Mesenchymal stem cell (in vitro differentiated cells and primary cell): ENCODE data around the gene RAE1.

ENCODE experiments used
- DNase-seq: peaks from one replicate; pipeline ENCODE4 v3.0.0-alpha.2; 2013
- H2AFZ ChIP-seq: one replicate; pipeline ENCODE4 v1.6.1; 2013; ENCODE audit warnings: low read depth, mild to moderate bottlenecking, control low read depth, inconsistent platforms, low read length, moderate library complexity
- H2AK5ac ChIP-seq: 2 replicates; pipeline ENCODE4 v1.6.1; 2013; ENCODE audit warnings: low read length, moderate library complexity, mild to moderate bottlenecking, inconsistent platforms; ENCODE audit not compliant: severe bottlenecking
- H2BK120ac ChIP-seq: one replicate; pipeline ENCODE4 v1.6.1; 2013; ENCODE audit warnings: low read depth, mild to moderate bottlenecking, inconsistent platforms, low read length, moderate library complexity
- H2BK12ac ChIP-seq, 2 experiments: one replicate each; pipeline ENCODE4 v1.6.1; 2013; ENCODE audit warnings: inconsistent platforms in 2 of 2, low read length in 2 of 2, mild to moderate bottlenecking in 2 of 2, moderate library complexity in 2 of 2, control low read depth in 1 of 2
- H2BK15ac ChIP-seq: one replicate; pipeline ENCODE4 v1.6.1; 2013; ENCODE audit warnings: mild to moderate bottlenecking, low read depth, inconsistent platforms; ENCODE audit not compliant: poor library complexity, severe bottlenecking
- H2BK5ac ChIP-seq: 2 replicates; pipeline ENCODE4 v1.6.1; 2013; ENCODE audit warnings: low read depth, mild to moderate bottlenecking, low read length, control low read depth, inconsistent platforms; ENCODE audit not compliant: poor library complexity, severe bottlenecking
- H3K14ac ChIP-seq, 2 experiments: one replicate each; pipeline ENCODE4 v1.6.1; 2013; ENCODE audit warnings: inconsistent platforms in 2 of 2, low read length in 2 of 2, control low read depth in 1 of 2, mild to moderate bottlenecking in 1 of 2, moderate library complexity in 1 of 2
- H3K18ac ChIP-seq, 2 experiments: one replicate each; pipeline ENCODE4 v1.6.1; 2013; ENCODE audit warnings: inconsistent platforms in 2 of 2, low read length in 2 of 2, control low read depth in 1 of 2, low read depth in 1 of 2, mild to moderate bottlenecking in 1 of 2
- H3K23ac ChIP-seq, 2 experiments: one replicate each; pipeline ENCODE4 v1.6.1; 2013; ENCODE audit warnings: inconsistent platforms in 2 of 2, low read length in 2 of 2, mild to moderate bottlenecking in 2 of 2, moderate library complexity in 2 of 2, control low read depth in 1 of 2
- H3K27ac ChIP-seq: 2 replicates; pipeline ENCODE4 v1.5.1; 2013; ENCODE audit warnings: mild to moderate bottlenecking, moderate library complexity, low read length, control low read depth, inconsistent platforms; ENCODE audit not compliant: poor library complexity, severe bottlenecking
- H3K27me3 ChIP-seq, 2 experiments: 2 replicates each; pipeline versions ENCODE4 v1.6.1 to v1.7.0; 2013; ENCODE audit warnings: low read length in 2 of 2, mild to moderate bottlenecking in 2 of 2, moderate library complexity in 2 of 2, control low read depth in 1 of 2, inconsistent platforms in 1 of 2; ENCODE audit not compliant: control insufficient read depth in 1 of 2, insufficient read depth in 1 of 2
- H3K36me3 ChIP-seq, 2 experiments: 2 replicates each; pipeline versions ENCODE4 v1.6.1 to v1.7.0; 2013; ENCODE audit warnings: low read length in 2 of 2, control low read depth in 1 of 2, inconsistent platforms in 1 of 2, low read depth in 1 of 2, mild to moderate bottlenecking in 1 of 2; ENCODE audit not compliant: insufficient read depth in 2 of 2, control insufficient read depth in 1 of 2
- H3K4ac ChIP-seq, 2 experiments: one replicate each; pipeline ENCODE4 v1.6.1; 2013; ENCODE audit warnings: inconsistent platforms in 2 of 2, low read length in 2 of 2, mild to moderate bottlenecking in 2 of 2, moderate library complexity in 2 of 2, control low read depth in 1 of 2, low read depth in 1 of 2
- H3K4me1 ChIP-seq: 2 replicates; pipeline ENCODE4 v1.6.1; 2013; ENCODE audit warnings: low read depth, low read length, control low read depth; ENCODE audit not compliant: control insufficient read depth, insufficient read depth
- H3K4me2 ChIP-seq: 2 replicates; pipeline ENCODE4 v1.6.1; 2013; ENCODE audit warnings: low read length, mild to moderate bottlenecking, inconsistent platforms; ENCODE audit not compliant: poor library complexity, severe bottlenecking
- H3K4me3 ChIP-seq, 2 experiments: 2 replicates each; pipeline versions ENCODE4 v1.5.1 to v1.7.0; 2013; ENCODE audit warnings: low read length in 2 of 2, mild to moderate bottlenecking in 2 of 2, control low read depth in 1 of 2, low read depth in 1 of 2; ENCODE audit not compliant: insufficient read depth in 1 of 2
- H3K79me1 ChIP-seq: replicated peaks from 2 replicates; pipeline ENCODE4 v1.6.1; 2013; ENCODE audit warnings: mild to moderate bottlenecking, control low read depth, low read length, inconsistent platforms; ENCODE audit not compliant: poor library complexity, severe bottlenecking
- H3K9ac ChIP-seq: 2 replicates; pipeline ENCODE4 v1.7.0; 2013; ENCODE audit warnings: mild to moderate bottlenecking, low read length, moderate library complexity
- H3K9me3 ChIP-seq: 2 replicates; pipeline ENCODE4 v1.7.0; 2013; ENCODE audit warnings: mild to moderate bottlenecking, low read length; ENCODE audit not compliant: control insufficient read depth
- H4K8ac ChIP-seq: one replicate; pipeline ENCODE4 v1.6.1; 2013; ENCODE audit warnings: inconsistent platforms, mild to moderate bottlenecking, low read length, moderate library complexity
- H4K91ac ChIP-seq: one replicate; pipeline ENCODE4 v1.6.1; 2013; ENCODE audit warnings: mild to moderate bottlenecking, low read length, inconsistent platforms
- WGBS: methylation state at CpG from one replicate; pipeline ENCODE4 v1.1.7; 2013; ENCODE audit warnings: mixed read lengths; 5-methylcytosine and 5-hydroxymethylcytosine counted together

RAE1 gene

GRCh38 chr20:57386762-57387161, 35.7 kb downstream of the RAE1 start:
- no peak overlapping the region for H3K18ac ChIP-seq

GRCh38 chr20:57387463-57387862, 36.4 kb downstream of the RAE1 start:
- peaks cover 3% of the 10 kb centered on the region for H3K79me1 ChIP-seq
- no peak overlapping the region for H3K18ac ChIP-seq
- no peak overlapping the region for H4K91ac ChIP-seq
- WGBS: 96% methylated on average over 8 of the region's 8 CpGs
- H3K27ac ChIP-seq: no peak overlapping the region
- no peak overlapping the region for H3K4me2 ChIP-seq
- no peak overlapping the region for H3K9ac ChIP-seq
- H3K4me1 ChIP-seq: peaks cover 15% of the 10 kb centered on the region
- no peaks in the 10 kb centered on the region for H3K9me3 ChIP-seq
- DNase-seq: no peak
- no peak overlapping the region for H3K23ac ChIP-seq
- no peak overlapping the region for H2AK5ac ChIP-seq
- no peak overlapping the region for H2BK5ac ChIP-seq
- no peak overlapping the region for H3K4me3 ChIP-seq
- H2BK120ac ChIP-seq: no peak overlapping the region
- no peaks in the 10 kb centered on the region for H3K27me3 ChIP-seq
- no peak overlapping the region for H2AFZ ChIP-seq
- no peak overlapping the region for H2BK15ac ChIP-seq
- H4K8ac ChIP-seq: no peak overlapping the region
- no peak overlapping the region for H3K4ac ChIP-seq
- H2BK12ac ChIP-seq: no peak overlapping the region
- no peak overlapping the region for H3K14ac ChIP-seq
- peaks cover 4 to 14% of the 10 kb centered on the region in 2 experiments for H3K36me3 ChIP-seq

More at GRCh38 chr20:57386762-57387161, 35.7 kb downstream of the RAE1 start:
- H3K36me3 ChIP-seq: peaks cover 4 to 14% of the 10 kb centered on the region in 2 experiments
- no peak overlapping the region for H2BK12ac ChIP-seq
- no peaks in the 10 kb centered on the region for H3K9me3 ChIP-seq
- H3K4me1 ChIP-seq: peaks cover 12% of the 10 kb centered on the region
- H3K4ac ChIP-seq: no peak overlapping the region
- H4K8ac ChIP-seq: no peak overlapping the region
- H3K23ac ChIP-seq: no peak overlapping the region
- no peak overlapping the region for H2AK5ac ChIP-seq
- H3K27me3 ChIP-seq: no peaks in the 10 kb centered on the region
- WGBS: over 99% methylated on average over 4 of the region's 4 CpGs
- H2AFZ ChIP-seq: no peak overlapping the region
- H2BK5ac ChIP-seq: no peak overlapping the region
- no peak overlapping the region for H3K4me3 ChIP-seq
- no peak overlapping the region for H2BK15ac ChIP-seq
- H3K9ac ChIP-seq: no peak overlapping the region
- DNase-seq: no peak
- no peak overlapping the region for H2BK120ac ChIP-seq
- H3K27ac ChIP-seq: no peak overlapping the region
- H3K14ac ChIP-seq: no peak overlapping the region
- peaks cover 5% of the 10 kb centered on the region for H3K79me1 ChIP-seq
- H3K4me2 ChIP-seq: no peak overlapping the region
- no peak overlapping the region for H4K91ac ChIP-seq

DNA sequence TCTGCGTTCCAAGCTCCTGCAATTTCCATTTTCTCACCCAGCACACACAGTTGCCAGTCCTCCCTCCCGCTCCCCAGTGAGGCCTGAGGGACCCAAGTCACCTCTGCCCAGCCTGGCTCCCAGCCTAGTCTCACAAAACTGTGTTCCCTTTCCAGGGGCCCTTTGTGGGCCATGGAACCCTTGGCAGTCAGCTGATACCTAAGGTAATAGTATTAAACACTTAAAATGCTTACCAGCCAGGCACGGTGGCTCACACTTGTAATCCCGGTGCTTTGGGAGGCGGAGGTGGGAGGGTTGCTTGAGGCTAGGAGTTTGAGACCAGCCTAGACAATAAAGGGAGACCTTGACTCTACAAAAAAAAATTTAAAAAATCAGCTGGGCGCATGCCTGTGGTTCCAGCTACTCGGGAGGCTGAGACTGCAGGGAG, 36.9 kb downstream of the RAE1 start:
- peaks cover 3% of the 10 kb centered on the region for H3K79me1 ChIP-seq
- H3K4me1 ChIP-seq: peaks cover 20% of the 10 kb centered on the region
- no peak overlapping the region for H3K23ac ChIP-seq
- 86% methylated on average over 7 of the region's 7 CpGs for WGBS
- peaks cover 4 to 17% of the 10 kb centered on the region in 2 experiments for H3K36me3 ChIP-seq
- no peak overlapping the region for H2BK12ac ChIP-seq
- H3K9ac ChIP-seq: no peak overlapping the region
- no peaks in the 10 kb centered on the region for H3K9me3 ChIP-seq
- H2BK5ac ChIP-seq: no peak overlapping the region
- H3K27me3 ChIP-seq: no peaks in the 10 kb centered on the region
- H2AK5ac ChIP-seq: no peak overlapping the region
- no peak overlapping the region for H3K14ac ChIP-seq
- H3K18ac ChIP-seq: no peak overlapping the region
- no peak overlapping the region for H2BK120ac ChIP-seq
- no peak overlapping the region for H3K4me3 ChIP-seq
- H4K8ac ChIP-seq: no peak overlapping the region
- H2BK15ac ChIP-seq: no peak overlapping the region
- H3K4me2 ChIP-seq: no peak overlapping the region
- no peak overlapping the region for H2AFZ ChIP-seq
- no peak for DNase-seq
- H4K91ac ChIP-seq: no peak overlapping the region
- no peak overlapping the region for H3K27ac ChIP-seq
- H3K4ac ChIP-seq: no peak overlapping the region

- Histone ChIP-seq H2BK15ac (peak overlapping the region; percentile 23), H3K18ac (peak overlapping the region; percentile 33 to 76), H3K14ac (no peak overlapping the region), H3K27ac (no peak overlapping the region), H3K4me3 (peak overlapping the region; percentile 11 to 51), H3K4me2 (peak overlapping the region; percentile 71), H3K79me1 (peaks cover 5% of the 10 kb centered on the region), H3K23ac (no peak overlapping the region), H4K91ac (peak overlapping the region; percentile 90), H3K27me3 (no peaks in the 10 kb centered on the region), H2AK5ac (no peak overlapping the region), H3K4me1 (peaks cover 31% of the 10 kb centered on the region), H4K8ac (peak overlapping the region; percentile 94), H2AFZ (peak overlapping the region; percentile 74), H2BK120ac (peak overlapping the region; percentile 25), H3K9ac (peak overlapping the region; percentile 77), H3K9me3 (no peaks in the 10 kb centered on the region), H3K36me3 (peaks cover 11 to 29% of the 10 kb centered on the region in 2 experiments), H2BK5ac (no peak overlapping the region), H2BK12ac (no peak overlapping the region), H3K4ac (peak overlapping the region in 1 of 2 experiments; percentile 19)
- 7% methylated on average over 57 of the region's 57 CpGs for WGBS
- peak; percentile 58 for DNase-seq
Observed at GRCh38 chr20:57388953-57389694, 38.1 kb downstream of the RAE1 start.
